Progenitor cell of endocrine pancreas (in vitro differentiated cells): ENCODE results near the gene MAGI1. TPM values are rescaled to one million over a fixed set of nuclear protein-coding genes. Genes with fewer than 3 reads are reported as not detected.

Source experiments
- DNase-seq: peaks from one replicate; pipeline ENCODE4 v3.0.0; 2021; ENCODE audit warnings: low spot score; ENCODE audit not compliant: unreplicated experiment
- H3K27ac Mint-ChIP-seq: 2 replicates; pipeline ENCODE4 v1.8.0; 2021; ENCODE audit warnings: mild to moderate bottlenecking, moderate library complexity, mixed read lengths
- H3K27me3 Mint-ChIP-seq: 2 replicates; pipeline ENCODE4 v1.8.0; 2021; ENCODE audit warnings: mixed read lengths
- H3K36me3 Mint-ChIP-seq: 2 replicates; pipeline ENCODE4 v1.8.0; 2022; ENCODE audit warnings: mixed read lengths; ENCODE audit not compliant: insufficient read depth
- H3K4me1 Mint-ChIP-seq: 2 replicates; pipeline ENCODE4 v1.8.0; 2021; ENCODE audit warnings: low read depth, mixed read lengths
- H3K4me3 Mint-ChIP-seq: 2 replicates; pipeline ENCODE4 v1.8.0; 2021; ENCODE audit warnings: low read depth, mild to moderate bottlenecking, moderate library complexity, mixed read lengths
- H3K9me3 Mint-ChIP-seq: 2 replicates; pipeline ENCODE4 v1.8.0; 2021; ENCODE audit warnings: low read depth, mixed read lengths
- total RNA-seq: library from RNA; stranded (reverse); gene quantifications from 2 replicates; pipeline ENCODE4 v1.2.1, GENCODE V29; 2021
- TF ChIP-seq, protein P1 (sequence below): fragments of 200-600 bp; sonication (generic); IDR thresholded peaks from one replicate; pipeline ENCODE4 v1.5.0; 2021; ENCODE audit warnings: antibody characterized with exemption, mild to moderate bottlenecking; ENCODE audit not compliant: unreplicated experiment

MAGI1 gene
- total RNA-seq, 1 donor from 2014 or later = 142 TPM

DNA sequence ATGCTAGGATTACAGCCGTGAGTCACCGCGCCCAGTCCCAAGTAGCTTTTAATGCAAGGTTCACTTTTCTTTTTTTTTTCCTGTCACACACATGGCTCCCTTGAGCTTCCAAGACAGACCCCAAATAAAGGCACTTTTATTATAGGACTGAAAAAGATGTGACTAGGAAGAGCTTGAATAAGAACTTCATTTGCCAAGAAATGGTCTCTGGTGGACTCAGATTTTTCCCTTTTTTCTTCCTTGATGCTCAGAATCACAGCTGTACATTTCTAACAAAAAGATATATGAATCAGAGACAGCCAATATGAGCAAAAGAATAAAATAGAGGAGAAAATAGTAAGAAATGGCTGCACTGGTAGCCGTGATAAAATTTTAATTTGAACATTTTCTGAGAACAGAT lies 337.2 kb downstream of the MAGI1 start:
- DNase-seq = no peak
- Mint-ChIP-seq H3K27ac (no peak overlapping the region), H3K36me3 (peaks cover 4% of the 10 kb centered on the region), H3K4me3 (no peak overlapping the region), H3K9me3 (no peaks in the 10 kb centered on the region), H3K4me1 (peaks cover 7% of the 10 kb centered on the region), H3K27me3 (no peaks in the 10 kb centered on the region)
- TF ChIP-seq, protein P1, sequence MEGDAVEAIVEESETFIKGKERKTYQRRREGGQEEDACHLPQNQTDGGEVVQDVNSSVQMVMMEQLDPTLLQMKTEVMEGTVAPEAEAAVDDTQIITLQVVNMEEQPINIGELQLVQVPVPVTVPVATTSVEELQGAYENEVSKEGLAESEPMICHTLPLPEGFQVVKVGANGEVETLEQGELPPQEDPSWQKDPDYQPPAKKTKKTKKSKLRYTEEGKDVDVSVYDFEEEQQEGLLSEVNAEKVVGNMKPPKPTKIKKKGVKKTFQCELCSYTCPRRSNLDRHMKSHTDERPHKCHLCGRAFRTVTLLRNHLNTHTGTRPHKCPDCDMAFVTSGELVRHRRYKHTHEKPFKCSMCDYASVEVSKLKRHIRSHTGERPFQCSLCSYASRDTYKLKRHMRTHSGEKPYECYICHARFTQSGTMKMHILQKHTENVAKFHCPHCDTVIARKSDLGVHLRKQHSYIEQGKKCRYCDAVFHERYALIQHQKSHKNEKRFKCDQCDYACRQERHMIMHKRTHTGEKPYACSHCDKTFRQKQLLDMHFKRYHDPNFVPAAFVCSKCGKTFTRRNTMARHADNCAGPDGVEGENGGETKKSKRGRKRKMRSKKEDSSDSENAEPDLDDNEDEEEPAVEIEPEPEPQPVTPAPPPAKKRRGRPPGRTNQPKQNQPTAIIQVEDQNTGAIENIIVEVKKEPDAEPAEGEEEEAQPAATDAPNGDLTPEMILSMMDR = no peak

DNA sequence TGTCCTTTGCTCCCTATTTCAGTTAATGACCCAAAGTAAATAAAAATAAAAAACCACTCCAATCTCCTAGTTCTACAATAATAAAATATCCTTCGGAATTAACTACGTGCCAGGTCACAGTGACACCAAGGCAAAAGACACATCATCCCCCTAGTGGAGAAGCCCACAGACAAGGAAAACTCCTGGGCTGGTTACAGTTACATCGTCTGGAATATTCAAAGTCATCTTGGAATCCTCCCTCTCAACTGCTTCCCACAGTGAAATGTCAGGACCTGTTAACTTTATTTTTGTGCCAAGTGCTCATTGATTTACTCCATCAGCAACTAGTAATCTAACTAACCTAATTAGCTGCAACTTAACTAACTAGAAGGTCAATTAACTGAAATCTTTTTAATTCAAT lies 349.3 kb downstream of the MAGI1 start:
- Mint-ChIP-seq H3K4me3 (no peak overlapping the region), H3K9me3 (no peaks in the 10 kb centered on the region), H3K27ac (no peak overlapping the region), H3K4me1 (peaks cover 1% of the 10 kb centered on the region), H3K27me3 (no peaks in the 10 kb centered on the region), H3K36me3 (no peaks in the 10 kb centered on the region)
- DNase-seq = no peak
- TF ChIP-seq, protein P1 = peak; percentile 16

DNA sequence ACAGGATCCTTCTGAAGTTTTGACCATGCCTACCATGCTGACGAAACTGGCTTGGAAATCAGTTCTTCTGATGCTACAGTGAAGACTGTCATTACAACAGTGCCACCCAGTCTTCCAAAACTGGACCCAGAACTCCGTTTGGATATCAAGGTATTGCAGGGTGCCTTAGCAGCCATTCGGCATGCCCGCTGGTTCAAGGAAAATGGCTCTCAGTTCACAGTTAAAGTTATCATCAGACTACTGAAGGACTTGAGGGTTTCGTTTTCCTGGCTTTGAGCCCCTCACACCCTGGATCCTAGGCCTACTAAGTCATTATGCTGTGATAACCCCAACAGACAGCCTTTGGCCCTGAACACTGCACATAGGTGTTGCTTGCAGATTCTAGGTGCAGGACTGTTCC lies 351.0 kb downstream of the MAGI1 start:
- Mint-ChIP-seq H3K27me3 (no peaks in the 10 kb centered on the region), H3K4me1 (peaks cover 1% of the 10 kb centered on the region), H3K27ac (no peak overlapping the region), H3K36me3 (no peaks in the 10 kb centered on the region), H3K4me3 (no peak overlapping the region), H3K9me3 (no peaks in the 10 kb centered on the region)
- no peak for DNase-seq
- TF ChIP-seq, protein P1 = no peak

DNA sequence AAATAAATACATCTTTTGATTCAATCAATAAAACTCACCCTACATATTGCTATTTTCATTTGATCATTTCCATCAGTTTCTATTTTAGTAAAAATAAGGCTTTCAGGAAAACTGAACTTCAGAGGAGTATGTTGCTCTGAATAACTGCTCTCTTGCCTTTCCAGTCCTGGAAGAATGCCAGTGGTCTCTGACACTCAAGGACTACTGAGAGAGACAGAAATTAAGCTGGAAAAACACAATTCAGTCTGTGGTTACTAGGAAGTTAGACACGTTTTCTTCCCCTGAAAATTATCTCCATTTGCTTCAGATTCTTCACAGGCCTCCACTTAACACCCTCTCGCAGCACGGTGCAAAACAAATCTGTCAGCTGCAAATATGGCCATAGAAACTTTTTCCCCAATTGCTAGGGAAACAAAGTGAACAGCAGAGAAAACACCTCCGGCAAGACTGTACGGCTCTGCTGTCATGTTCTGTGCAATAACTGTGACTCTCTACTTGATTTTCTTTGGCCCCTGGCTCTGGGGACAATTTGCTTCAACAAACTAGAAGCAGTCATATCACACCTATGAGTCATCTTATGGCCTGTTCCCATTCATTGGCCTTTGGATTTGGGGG lies 353.0 kb downstream of the MAGI1 start:
- H3K36me3 Mint-ChIP-seq = no peaks in the 10 kb centered on the region
- TF ChIP-seq, protein P1 = no peak
- H3K9me3 Mint-ChIP-seq = no peaks in the 10 kb centered on the region
- DNase-seq = no peak
- peak overlapping the region; percentile 65 for H3K27ac Mint-ChIP-seq
- H3K27me3 Mint-ChIP-seq = no peaks in the 10 kb centered on the region
- peaks cover 1% of the 10 kb centered on the region for H3K4me1 Mint-ChIP-seq
- H3K4me3 Mint-ChIP-seq = no peak overlapping the region

DNA sequence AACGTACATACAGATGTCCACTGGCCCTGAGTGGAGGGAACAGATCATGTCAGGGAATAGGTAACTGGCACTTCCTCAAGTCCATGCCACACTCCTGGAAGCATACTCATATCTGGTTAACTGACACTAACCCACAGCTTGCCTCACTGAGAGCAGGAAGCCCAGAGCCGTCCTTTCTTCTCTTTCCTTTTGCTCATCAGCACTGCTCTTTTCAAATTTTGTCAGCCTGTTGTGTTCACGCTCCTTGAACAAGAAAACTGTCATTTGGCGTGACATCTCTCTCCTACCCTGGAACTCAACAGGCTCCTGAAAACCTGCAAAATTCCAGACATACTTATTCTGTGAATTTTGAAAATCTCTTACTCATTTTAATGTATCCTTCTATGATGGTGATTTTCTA lies 360.2 kb downstream of the MAGI1 start:
- no peak overlapping the region for H3K27ac Mint-ChIP-seq
- TF ChIP-seq, protein P1 = no peak
- DNase-seq = no peak
- H3K4me1 Mint-ChIP-seq = peaks cover 20% of the 10 kb centered on the region
- no peaks in the 10 kb centered on the region for H3K9me3 Mint-ChIP-seq
- no peaks in the 10 kb centered on the region for H3K27me3 Mint-ChIP-seq
- H3K4me3 Mint-ChIP-seq = no peak overlapping the region
- peaks cover 2% of the 10 kb centered on the region for H3K36me3 Mint-ChIP-seq
